Body of pancreas (tissue), 4 donors: ENCODE results near the gene ARID1B. TPM values are rescaled to one million over a fixed set of nuclear protein-coding genes. Genes with fewer than 3 reads are reported as not detected.

Source experiments
- ATAC-seq: fragments of 150-250 bp; one replicate; pipeline ENCODE4 v1.9.1; 2016
- DNase-seq, 4 donors: peaks; one replicate each; pipeline ENCODE4 v3.0.0-alpha.2; 2019
- H3K27ac ChIP-seq, 4 donors: fragments of 200-600 bp; sonication (generic); 1 replicate in 3 of 4; 2 replicates in 1 of 4; pipeline versions ENCODE4 v1.5.1 to v1.6.1; 2016 to 2019; ENCODE audit warnings: mild to moderate bottlenecking in 1 of 4, mixed read lengths in 1 of 4, moderate library complexity in 1 of 4
- H3K27me3 ChIP-seq, 2 donors: fragments of 200-600 bp; sonication (generic); one replicate each; pipeline ENCODE4 v1.6.0; 2016; ENCODE audit warnings: mild to moderate bottlenecking in 1 of 2
- H3K36me3 ChIP-seq, 2 donors: fragments of 200-600 bp; sonication (generic); replicated peaks in 1 of 2; 2 replicates each; pipeline ENCODE4 v1.5.1; 2016; ENCODE audit warnings: low read depth in 2 of 2; ENCODE audit not compliant: insufficient read depth in 1 of 2
- H3K4me1 ChIP-seq: fragments of 200-600 bp; sonication (generic); one replicate; pipeline ENCODE4 v1.6.0; 2016
- H3K4me3 ChIP-seq, 2 donors: fragments of 200-600 bp; sonication (generic); 1 replicate in 1 of 2; 2 replicates in 1 of 2; pipeline ENCODE4 v1.5.1; 2016 to 2019
- H3K9me3 ChIP-seq, 3 donors: fragments of 200-600 bp; sonication (generic); 1 replicate in 2 of 3; 2 replicates in 1 of 3; pipeline ENCODE4 v1.5.1; 2016
- CTCF ChIP-seq, 7 experiments: fragments of 450-650 bp in 4 of 7; fragments of 200-600 bp in 3 of 7; sonication (generic) in 3 of 7; IDR thresholded peaks; one replicate each; pipeline ENCODE4 v1.5.1; 2016 to 2019; ENCODE audit warnings: antibody characterized with exemption in 7 of 7
- POLR2A ChIP-seq, 3 donors: fragments of 450-650 bp; IDR thresholded peaks; one replicate each; pipeline ENCODE4 v1.6.1; 2016; ENCODE audit warnings: antibody characterized with exemption in 3 of 3, mild to moderate bottlenecking in 2 of 3
- WGBS, 2 donors: methylation state at CpG; one replicate each; pipeline ENCODE4 v1.1.5; 2017; 5-methylcytosine and 5-hydroxymethylcytosine counted together
- intact Hi-C: fragments of 100-400 bp; cut with DNase I; formaldehyde crosslinking; loops from one replicate; pipeline ENCODE4 v1.15.1; 2023
- total RNA-seq, 2 donors: library from RNA; depleted of rRNA; stranded (reverse); fragments of >200 nt; gene quantifications; one replicate each; pipeline ENCODE4 v1.1.0, GENCODE V29; 2016

The ARID1B gene
- total RNA-seq, 2 donors from 2014 or later: 71.5 to 85.1 TPM

- TF ChIP-seq POLR2A (IDR thresholded peaks at IDR 0.05): no peak
- Histone ChIP-seq H3K27me3 (no peaks in the 10 kb centered on the region), H3K4me1 (no peaks in the 10 kb centered on the region), H3K27ac (no peak overlapping the region), H3K4me3 (no peak overlapping the region), H3K9me3 (peaks cover 0 to 6% (median 0%) of the 10 kb centered on the region in 3 donors), H3K36me3 (no peaks in the 10 kb centered on the region)
- intact Hi-C loops: no loop called here
- ATAC-seq (no peak), DNase-seq (no peak)
- WGBS, 2 donors: 63 to 67% methylated on average over 1 of the region's 1 CpG
Measured at GRCh38 chr6:156740604-156741003, 36.6 kb upstream of the ARID1B start.

- ATAC-seq (no peak), DNase-seq (no peak)
- H3K27me3 ChIP-seq: no peaks in the 10 kb centered on the region
- 93 to 96% methylated on average over 3 of the region's 3 CpGs for WGBS, 2 donors
- H3K4me3 ChIP-seq: no peak overlapping the region
- H3K36me3 ChIP-seq: no peaks in the 10 kb centered on the region
- peaks cover 0 to 6% (median 0%) of the 10 kb centered on the region in 3 donors for H3K9me3 ChIP-seq
- H3K27ac ChIP-seq: no peak overlapping the region
- TF ChIP-seq CTCF (IDR thresholded peaks at IDR 0.05) (no peak), POLR2A (IDR thresholded peaks at IDR 0.05) (no peak)
- intact Hi-C loops: no loop called here
- H3K4me1 ChIP-seq: no peaks in the 10 kb centered on the region
Measured at GRCh38 chr6:156741287-156742073, 35.7 kb upstream of the ARID1B start.

- Histone ChIP-seq H3K27me3 (no peaks in the 10 kb centered on the region), H3K9me3 (no peaks in the 10 kb centered on the region), H3K27ac (no peak overlapping the region), H3K36me3 (no peaks in the 10 kb centered on the region), H3K4me1 (peaks cover 6% of the 10 kb centered on the region), H3K4me3 (no peak overlapping the region)
- 67 to 81% methylated on average over 3 of the region's 3 CpGs for WGBS, 2 donors
- intact Hi-C loops: no loop called here
- TF ChIP-seq CTCF (IDR thresholded peaks at IDR 0.05) (no peak), POLR2A (IDR thresholded peaks at IDR 0.05) (no peak)
- DNase-seq (no peak), ATAC-seq (no peak)
Measured at GRCh38 chr6:156747715-156748114, 29.5 kb upstream of the ARID1B start.

GRCh38 chr6:156748504-156748903, 28.7 kb upstream of the ARID1B start:
- intact Hi-C loops: no loop called here
- TF ChIP-seq POLR2A (IDR thresholded peaks at IDR 0.05) (no peak), CTCF (IDR thresholded peaks at IDR 0.05) (no peak)
- ATAC-seq: no peak
- H3K9me3 ChIP-seq: no peaks in the 10 kb centered on the region
- no peak overlapping the region for H3K27ac ChIP-seq
- H3K4me3 ChIP-seq: no peak overlapping the region
- H3K4me1 ChIP-seq: peaks cover 10% of the 10 kb centered on the region
- no peak for DNase-seq
- H3K27me3 ChIP-seq: no peaks in the 10 kb centered on the region
- WGBS, 2 donors: 88 to 100% methylated on average over 1 of the region's 1 CpG
- no peaks in the 10 kb centered on the region for H3K36me3 ChIP-seq

GRCh38 chr6:156752666-156753301, 24.4 kb upstream of the ARID1B start:
- 20 to 31% methylated on average over 9 to 10 of the region's 10 CpGs for WGBS, 2 donors
- no peaks in the 10 kb centered on the region for H3K36me3 ChIP-seq

More at GRCh38 chr6:156752666-156753301, 24.4 kb upstream of the ARID1B start:
- DNase-seq (peak; percentile 56 to 74 (median 62)), ATAC-seq (peak; percentile 87)
- Histone ChIP-seq H3K27me3 (no peaks in the 10 kb centered on the region), H3K4me1 (peaks cover 10% of the 10 kb centered on the region), H3K9me3 (no peaks in the 10 kb centered on the region), H3K27ac (no peak overlapping the region), H3K4me3 (no peak overlapping the region)
- intact Hi-C loops: no loop called here
- TF ChIP-seq CTCF (IDR thresholded peaks at IDR 0.05) (peak; percentile 11 to 67 (median 55)), POLR2A (IDR thresholded peaks at IDR 0.05) (no peak)
